Liver (tissue), 9 donors: ENCODE results near the gene NAGPA. TPM values are rescaled to one million over a fixed set of nuclear protein-coding genes. Genes with fewer than 3 reads are reported as not detected.

Source experiments
- DNase-seq: peaks from one replicate; pipeline ENCODE4 v3.0.0-alpha.2; 2017; ENCODE audit warnings: low spot score
- H3K27ac ChIP-seq, 2 donors: one replicate each; pipeline ENCODE4 v1.7.0; 2013; ENCODE audit warnings: inconsistent platforms in 2 of 2, low read length in 2 of 2, control low read depth in 1 of 2, low read depth in 1 of 2, mild to moderate bottlenecking in 1 of 2
- H3K27me3 ChIP-seq, 4 donors: one replicate each; pipeline versions ENCODE4 v1.6.1 to v1.7.0; 2013; ENCODE audit warnings: low read length in 3 of 4, inconsistent platforms in 1 of 4, mild to moderate bottlenecking in 1 of 4, moderate library complexity in 1 of 4; ENCODE audit not compliant: control insufficient read depth in 4 of 4, insufficient read depth in 4 of 4
- H3K36me3 ChIP-seq, 4 donors: one replicate each; pipeline versions ENCODE4 v1.6.1 to v1.7.0; 2013; ENCODE audit warnings: low read length in 3 of 4, mild to moderate bottlenecking in 3 of 4, low read depth in 1 of 4, moderate library complexity in 1 of 4; ENCODE audit not compliant: control insufficient read depth in 4 of 4, insufficient read depth in 3 of 4
- H3K4me1 ChIP-seq, 4 donors: one replicate each; pipeline versions ENCODE4 v1.6.1 to v1.7.0; 2013; ENCODE audit warnings: low read length in 3 of 4, mild to moderate bottlenecking in 3 of 4, moderate library complexity in 1 of 4; ENCODE audit not compliant: control insufficient read depth in 4 of 4, insufficient read depth in 4 of 4
- H3K4me3 ChIP-seq, 3 donors: one replicate each; pipeline versions ENCODE4 v1.6.1 to v1.7.0; 2013; ENCODE audit warnings: low read length in 3 of 3, control low read depth in 1 of 3, low read depth in 1 of 3, mild to moderate bottlenecking in 1 of 3
- H3K9ac ChIP-seq, 2 donors: one replicate each; pipeline ENCODE4 v1.7.0; 2013; ENCODE audit warnings: low read length in 2 of 2, mild to moderate bottlenecking in 2 of 2, moderate library complexity in 2 of 2, control low read depth in 1 of 2, low read depth in 1 of 2
- H3K9me3 ChIP-seq, 4 donors: one replicate each; pipeline versions ENCODE4 v1.6.1 to v1.7.0; 2013; ENCODE audit warnings: low read length in 3 of 4; ENCODE audit not compliant: control insufficient read depth in 4 of 4
- FOXA1 ChIP-seq: IDR thresholded peaks from 2 replicates; pipeline ENCODE4 v1.6.1; 2016; ENCODE audit warnings: antibody characterized with exemption
- FOXA2 ChIP-seq: IDR thresholded peaks from 2 replicates; pipeline ENCODE4 v1.6.1; 2016; ENCODE audit warnings: antibody characterized with exemption
- GABPA ChIP-seq, 2 donors: IDR thresholded peaks in 1 of 2; conservative IDR thresholded peaks in 1 of 2; 2 replicates each; pipeline ENCODE4 v1.6.1; 2016; ENCODE audit warnings: antibody characterized with exemption in 2 of 2, mild to moderate bottlenecking in 1 of 2, moderate library complexity in 1 of 2
- HNF4A ChIP-seq, 2 donors: conservative IDR thresholded peaks; 2 replicates each; pipeline ENCODE4 v1.6.1; 2016; ENCODE audit warnings: antibody characterized with exemption in 2 of 2, mild to moderate bottlenecking in 2 of 2
- HNF4G ChIP-seq: IDR thresholded peaks from 2 replicates; pipeline ENCODE4 v1.6.1; 2016; ENCODE audit warnings: antibody characterized with exemption
- JUND ChIP-seq, 2 donors: IDR thresholded peaks; 2 replicates each; pipeline ENCODE4 v1.6.1; 2016; ENCODE audit warnings: antibody characterized with exemption in 2 of 2
- MAX ChIP-seq: IDR thresholded peaks from 2 replicates; pipeline ENCODE4 v1.6.1; 2016; ENCODE audit warnings: antibody characterized with exemption
- NR2F2 ChIP-seq: IDR thresholded peaks from 2 replicates; pipeline ENCODE4 v1.6.1; 2016; ENCODE audit warnings: antibody characterized with exemption
- RAD21 ChIP-seq, 2 donors: IDR thresholded peaks; 2 replicates each; pipeline ENCODE4 v1.6.1; 2016; ENCODE audit warnings: antibody characterized with exemption in 2 of 2, mild to moderate bottlenecking in 2 of 2
- REST ChIP-seq: IDR thresholded peaks from 2 replicates; pipeline ENCODE4 v1.6.1; 2016; ENCODE audit warnings: antibody characterized with exemption, mild to moderate bottlenecking
- RXRA ChIP-seq, 2 donors: IDR thresholded peaks; 2 replicates each; pipeline ENCODE4 v1.6.1; 2017 to 2018; ENCODE audit warnings: antibody characterized with exemption in 2 of 2, mild to moderate bottlenecking in 1 of 2
- SP1 ChIP-seq: IDR thresholded peaks from 2 replicates; pipeline ENCODE4 v1.6.1; 2018; ENCODE audit warnings: antibody characterized with exemption, mild to moderate bottlenecking
- YY1 ChIP-seq: IDR thresholded peaks from 2 replicates; pipeline ENCODE4 v1.6.1; 2016; ENCODE audit warnings: antibody characterized with exemption, mild to moderate bottlenecking
- WGBS: extraction: QIAGEN DNeasy Blood & Tissue Kit; methylation state at CpG from one replicate; pipeline ENCODE4 v1.1.7; 2013; 5-methylcytosine and 5-hydroxymethylcytosine counted together
- polyA plus RNA-seq, 2 donors: library from polyadenylated mRNA; stranded (reverse) in 1 of 2; unstranded in 1 of 2; fragments of 200-250 nt in 1 of 2; fragments of >200 nt in 1 of 2; fragmentation: Nextera tagmentation in 1 of 2; extraction: Ambion mirVana in 1 of 2; gene quantifications; one replicate each; pipeline versions ENCODE4 v1.2.1 to v1.2.3, GENCODE V29; 2013 to 2015
- total RNA-seq, 2 donors: library from RNA; depleted of rRNA; stranded (reverse); fragments of >200 nt; gene quantifications; one replicate each; pipeline ENCODE4 v1.2.3, GENCODE V29; 2014
- TF ChIP-seq, protein P1 (sequence below): fragments of 150-350 bp; IDR thresholded peaks from 2 replicates; pipeline ENCODE4 v1.5.1; 2017; ENCODE audit warnings: improper control_type of control experiment, low read depth, low read length; ENCODE audit not compliant: missing input control
- TF ChIP-seq, protein P2 (sequence below): IDR thresholded peaks from 2 replicates; pipeline ENCODE4 v1.6.1; 2016; ENCODE audit warnings: antibody characterized with exemption
- donor health status: healthy.
- donor health status: healthy.
- donor health status: healthy.
- donor health status: healthy.
- donor health status: healthy.

Gene NAGPA
- total and polyA plus RNA-seq, 4 donors, result 5.4 to 13.4 (median 10.7) TPM

DNA sequence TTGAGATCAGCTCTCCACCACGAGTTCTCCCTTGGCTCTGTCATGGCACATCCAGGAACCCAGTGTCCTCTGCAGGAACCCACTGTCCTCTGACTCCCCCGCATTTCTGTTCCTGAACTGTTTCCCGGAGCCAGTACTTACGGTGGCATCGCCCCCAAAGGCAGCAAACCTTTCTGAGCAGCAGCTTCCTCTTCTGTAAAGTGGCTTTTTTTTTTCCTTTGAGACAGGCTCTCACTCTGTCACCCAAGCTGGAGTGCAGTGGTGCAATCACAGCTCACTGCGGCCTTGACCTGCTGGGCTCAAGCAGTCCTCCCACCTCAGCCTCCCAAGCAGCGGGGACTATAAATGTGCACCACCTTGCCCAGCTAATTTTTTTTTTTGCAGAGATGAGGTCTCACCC is 32.2 kb downstream of the NAGPA start:
- H3K9ac ChIP-seq, result no peak overlapping the region
- H3K4me3 ChIP-seq, result no peak overlapping the region
- no peaks in the 10 kb centered on the region for H3K36me3 ChIP-seq
- no peaks in the 10 kb centered on the region for H3K27me3 ChIP-seq
- TF ChIP-seq HNF4G (no peak), JUND (IDR thresholded peaks at IDR 0.05) (no peak), YY1 (no peak), NR2F2 (no peak), FOXA1 (no peak), FOXA2 (no peak), SP1 (no peak), RAD21 (IDR thresholded peaks at IDR 0.05) (no peak), REST (no peak), GABPA (IDR thresholded peaks at IDR 0.05 in 1 of 2, conservative IDR thresholded peaks at IDR 0.05 in 1 of 2) (no peak)
- TF ChIP-seq, protein P1, sequence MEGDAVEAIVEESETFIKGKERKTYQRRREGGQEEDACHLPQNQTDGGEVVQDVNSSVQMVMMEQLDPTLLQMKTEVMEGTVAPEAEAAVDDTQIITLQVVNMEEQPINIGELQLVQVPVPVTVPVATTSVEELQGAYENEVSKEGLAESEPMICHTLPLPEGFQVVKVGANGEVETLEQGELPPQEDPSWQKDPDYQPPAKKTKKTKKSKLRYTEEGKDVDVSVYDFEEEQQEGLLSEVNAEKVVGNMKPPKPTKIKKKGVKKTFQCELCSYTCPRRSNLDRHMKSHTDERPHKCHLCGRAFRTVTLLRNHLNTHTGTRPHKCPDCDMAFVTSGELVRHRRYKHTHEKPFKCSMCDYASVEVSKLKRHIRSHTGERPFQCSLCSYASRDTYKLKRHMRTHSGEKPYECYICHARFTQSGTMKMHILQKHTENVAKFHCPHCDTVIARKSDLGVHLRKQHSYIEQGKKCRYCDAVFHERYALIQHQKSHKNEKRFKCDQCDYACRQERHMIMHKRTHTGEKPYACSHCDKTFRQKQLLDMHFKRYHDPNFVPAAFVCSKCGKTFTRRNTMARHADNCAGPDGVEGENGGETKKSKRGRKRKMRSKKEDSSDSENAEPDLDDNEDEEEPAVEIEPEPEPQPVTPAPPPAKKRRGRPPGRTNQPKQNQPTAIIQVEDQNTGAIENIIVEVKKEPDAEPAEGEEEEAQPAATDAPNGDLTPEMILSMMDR, result no peak
- WGBS, result 67% methylated on average over 7 of the region's 7 CpGs
- no peaks in the 10 kb centered on the region for H3K9me3 ChIP-seq
- H3K4me1 ChIP-seq, result no peaks in the 10 kb centered on the region
- no peak overlapping the region for H3K27ac ChIP-seq
- DNase-seq, result no peak

GRCh38 chr16:5000573-5001001 is 33.1 kb downstream of the NAGPA start:
- Histone ChIP-seq H3K4me1 (no peaks in the 10 kb centered on the region), H3K27ac (no peak overlapping the region), H3K4me3 (no peak overlapping the region), H3K9me3 (no peaks in the 10 kb centered on the region), H3K27me3 (no peaks in the 10 kb centered on the region), H3K9ac (no peak overlapping the region), H3K36me3 (no peaks in the 10 kb centered on the region)
- 91% methylated on average over 19 of the region's 19 CpGs for WGBS
- TF ChIP-seq, protein P1, result no peak
- no peak for TF ChIP-seq YY1
- no peak for TF ChIP-seq RAD21 (IDR thresholded peaks at IDR 0.05)
- no peak for TF ChIP-seq RXRA (IDR thresholded peaks at IDR 0.05)
- no peak for TF ChIP-seq JUND (IDR thresholded peaks at IDR 0.05)
- no peak for TF ChIP-seq HNF4G
- TF ChIP-seq MAX, result no peak
- TF ChIP-seq, protein P2, sequence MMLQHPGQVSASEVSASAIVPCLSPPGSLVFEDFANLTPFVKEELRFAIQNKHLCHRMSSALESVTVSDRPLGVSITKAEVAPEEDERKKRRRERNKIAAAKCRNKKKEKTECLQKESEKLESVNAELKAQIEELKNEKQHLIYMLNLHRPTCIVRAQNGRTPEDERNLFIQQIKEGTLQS, result no peak
- TF ChIP-seq HNF4A (conservative IDR thresholded peaks at IDR 0.05), result no peak
- no peak for TF ChIP-seq NR2F2
- TF ChIP-seq FOXA2, result no peak
- no peak for DNase-seq
